ENCODE results near the gene KLHL29. TPM values are rescaled to one million over a fixed set of nuclear protein-coding genes. Genes with fewer than 3 reads are reported as not detected.

Gene KLHL29
- total RNA-seq, 1 experiment from 2014 or later = 12.2 TPM

DNA sequence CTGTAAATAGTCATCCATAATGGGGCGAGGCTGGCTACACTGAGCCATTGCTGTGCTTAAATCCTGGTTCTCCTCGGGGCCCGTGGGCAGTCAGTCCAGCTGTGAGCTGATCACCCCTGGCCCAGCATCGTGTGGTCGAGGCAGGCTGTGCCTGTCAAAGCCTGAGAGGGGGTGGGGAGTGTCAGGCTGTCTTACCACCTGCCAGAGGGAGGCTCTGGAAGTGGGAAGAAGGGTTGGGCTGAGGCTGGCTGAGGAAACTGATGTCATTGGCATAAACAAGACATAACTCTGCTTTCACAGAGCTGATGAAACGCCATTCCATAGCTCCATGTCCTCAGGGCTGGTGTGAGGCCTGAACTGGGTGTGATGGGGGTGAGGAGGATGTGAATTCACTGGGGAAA is 49.7 kb downstream of the KLHL29 start:
- no peak for TF ChIP-seq EZH2 (IDR thresholded peaks at IDR 0.05; ENCODE audit: borderline replicate concordance, low read depth, low read length, poor library complexity, severe bottlenecking)
- TF ChIP-seq, protein P1, sequence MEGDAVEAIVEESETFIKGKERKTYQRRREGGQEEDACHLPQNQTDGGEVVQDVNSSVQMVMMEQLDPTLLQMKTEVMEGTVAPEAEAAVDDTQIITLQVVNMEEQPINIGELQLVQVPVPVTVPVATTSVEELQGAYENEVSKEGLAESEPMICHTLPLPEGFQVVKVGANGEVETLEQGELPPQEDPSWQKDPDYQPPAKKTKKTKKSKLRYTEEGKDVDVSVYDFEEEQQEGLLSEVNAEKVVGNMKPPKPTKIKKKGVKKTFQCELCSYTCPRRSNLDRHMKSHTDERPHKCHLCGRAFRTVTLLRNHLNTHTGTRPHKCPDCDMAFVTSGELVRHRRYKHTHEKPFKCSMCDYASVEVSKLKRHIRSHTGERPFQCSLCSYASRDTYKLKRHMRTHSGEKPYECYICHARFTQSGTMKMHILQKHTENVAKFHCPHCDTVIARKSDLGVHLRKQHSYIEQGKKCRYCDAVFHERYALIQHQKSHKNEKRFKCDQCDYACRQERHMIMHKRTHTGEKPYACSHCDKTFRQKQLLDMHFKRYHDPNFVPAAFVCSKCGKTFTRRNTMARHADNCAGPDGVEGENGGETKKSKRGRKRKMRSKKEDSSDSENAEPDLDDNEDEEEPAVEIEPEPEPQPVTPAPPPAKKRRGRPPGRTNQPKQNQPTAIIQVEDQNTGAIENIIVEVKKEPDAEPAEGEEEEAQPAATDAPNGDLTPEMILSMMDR (conservative IDR thresholded peaks at IDR 0.05; ENCODE audit: low read depth, low read length) = no peak
- Histone ChIP-seq H3K36me3 (ENCODE audit: insufficient read depth, low read length, poor library complexity, severe bottlenecking) (no peaks in the 10 kb centered on the region), H3K4me1 (ENCODE audit: insufficient read depth, low read length, poor library complexity, severe bottlenecking) (no peaks in the 10 kb centered on the region), H3K4me3 (ENCODE audit: low read depth, low read length, poor library complexity, severe bottlenecking) (no peak overlapping the region), H3K27ac (ENCODE audit: low read depth, low read length, poor library complexity, severe bottlenecking) (no peak overlapping the region), H3K9me3 (ENCODE audit: low read depth, low read length, poor library complexity, severe bottlenecking) (peaks cover 5% of the 10 kb centered on the region), H3K27me3 (replicated peaks; ENCODE audit: insufficient read depth, low read depth, low read length, poor library complexity) (no peaks in the 10 kb centered on the region)
- BruUV-seq (replicated peaks) = no TSS peak
- POLR2A ChIA-PET (ENCODE audit: low non-redundant PET) = no interaction called here
- CTCF ChIA-PET = no interaction called here
- DNase-seq (ENCODE audit: low spot score) = no peak
- intact Hi-C loops (cut with micrococcal nuclease; ENCODE audit: unreplicated experiment) = no loop called here

DNA sequence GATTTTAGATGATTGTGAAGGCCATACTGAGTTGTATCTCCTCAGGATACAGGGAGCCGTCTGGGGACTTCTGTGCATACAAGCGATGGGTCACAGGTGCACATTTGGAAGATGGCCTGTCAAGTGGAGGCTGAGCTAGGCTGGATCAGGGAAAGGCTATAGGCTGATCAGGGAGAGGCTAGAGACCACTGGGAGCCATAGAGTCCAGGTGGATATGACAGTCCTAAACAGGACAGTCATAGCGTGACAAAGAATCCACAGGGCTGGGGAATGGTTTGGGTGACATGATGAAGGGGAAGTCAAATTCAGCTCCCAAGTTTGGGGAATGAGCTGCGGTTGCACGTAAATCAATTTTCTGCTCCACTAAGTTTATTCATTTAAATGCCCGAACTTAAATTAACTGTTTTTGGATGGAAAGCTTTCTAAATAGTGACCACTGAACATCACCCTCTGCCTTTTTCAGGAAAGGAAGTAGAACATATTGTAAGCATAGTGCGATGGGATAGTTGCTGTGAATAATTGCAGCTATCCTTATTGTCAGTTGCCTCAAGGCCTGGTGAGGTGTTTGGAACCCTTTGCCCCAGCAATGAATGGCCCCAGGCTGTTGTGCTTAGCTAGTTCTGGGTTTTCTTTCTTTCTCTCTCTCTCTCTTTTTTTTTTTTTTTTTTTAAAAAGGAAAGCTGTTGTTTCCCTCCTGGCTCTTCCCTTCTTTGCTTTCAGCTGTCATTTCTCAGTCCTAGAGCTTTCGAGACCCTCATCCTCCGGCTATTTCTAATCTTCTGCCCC is 50.5 kb downstream of the KLHL29 start:
- no peaks in the 10 kb centered on the region for H3K4me1 ChIP-seq (ENCODE audit: insufficient read depth, low read length, poor library complexity, severe bottlenecking)
- DNase-seq (ENCODE audit: low spot score) = no peak
- H3K27me3 ChIP-seq (replicated peaks; ENCODE audit: insufficient read depth, low read depth, low read length, poor library complexity) = no peaks in the 10 kb centered on the region
- ChIA-PET CTCF (no interaction called here), POLR2A (ENCODE audit: low non-redundant PET) (interaction anchor here (0.6 kb wide), 1 partner anchor 60 kb away, joined by 8 read pairs; no protein-coding TSS in a partner anchor)
- intact Hi-C loops (cut with micrococcal nuclease; ENCODE audit: unreplicated experiment) = no loop called here
- H3K4me3 ChIP-seq (ENCODE audit: low read depth, low read length, poor library complexity, severe bottlenecking) = no peak overlapping the region
- no peak overlapping the region for H3K27ac ChIP-seq (ENCODE audit: low read depth, low read length, poor library complexity, severe bottlenecking)
- BruUV-seq (replicated peaks) = no TSS peak
- no peaks in the 10 kb centered on the region for H3K36me3 ChIP-seq (ENCODE audit: insufficient read depth, low read length, poor library complexity, severe bottlenecking)
- peaks cover 5% of the 10 kb centered on the region for H3K9me3 ChIP-seq (ENCODE audit: low read depth, low read length, poor library complexity, severe bottlenecking)
- no peak for TF ChIP-seq EZH2 (IDR thresholded peaks at IDR 0.05; ENCODE audit: borderline replicate concordance, low read depth, low read length, poor library complexity, severe bottlenecking)
- TF ChIP-seq, protein P1 (conservative IDR thresholded peaks at IDR 0.05; ENCODE audit: low read depth, low read length) = no peak

DNA sequence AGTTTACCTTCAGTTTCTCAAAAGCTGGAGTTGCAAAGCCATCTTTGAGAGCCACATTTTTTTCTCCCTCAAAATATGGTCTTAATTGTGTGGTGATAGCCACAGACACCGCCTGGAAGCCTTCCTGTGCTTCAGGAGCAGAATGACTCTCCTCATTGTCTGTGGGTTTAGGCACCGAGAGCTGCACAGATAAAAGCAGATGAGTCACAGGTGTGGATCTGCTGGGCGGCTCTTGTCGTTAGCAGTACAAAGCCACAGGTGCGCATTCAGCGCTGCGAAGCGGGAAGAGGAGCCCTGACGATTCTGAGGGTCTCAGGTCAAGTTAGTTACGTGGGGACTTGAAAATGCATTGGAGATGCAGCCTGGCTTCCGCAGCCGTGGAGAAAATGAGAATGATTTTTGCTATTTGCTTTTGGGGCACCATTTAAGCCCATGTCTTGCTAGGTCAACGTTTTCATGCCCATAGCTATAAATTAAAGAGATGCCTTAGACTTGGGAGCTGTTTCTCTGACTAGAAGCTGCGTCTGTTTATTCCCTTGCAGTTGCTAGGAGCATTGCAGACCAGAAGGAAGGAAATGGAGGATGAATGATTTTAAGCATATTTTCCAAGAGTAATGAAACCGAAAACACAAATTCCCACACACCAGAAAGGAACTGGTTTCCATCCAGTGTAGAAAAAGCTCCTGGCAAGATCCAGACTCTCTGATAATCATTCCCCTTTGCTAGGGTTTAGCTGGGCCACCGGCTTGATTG is 51.5 kb downstream of the KLHL29 start:
- H3K4me1 ChIP-seq (ENCODE audit: insufficient read depth, low read length, poor library complexity, severe bottlenecking) = no peaks in the 10 kb centered on the region
- DNase-seq (ENCODE audit: low spot score) = no peak
- no TSS peak for BruUV-seq (replicated peaks)
- H3K36me3 ChIP-seq (ENCODE audit: insufficient read depth, low read length, poor library complexity, severe bottlenecking) = no peaks in the 10 kb centered on the region
- no peak overlapping the region for H3K4me3 ChIP-seq (ENCODE audit: low read depth, low read length, poor library complexity, severe bottlenecking)
- intact Hi-C loops (cut with micrococcal nuclease; ENCODE audit: unreplicated experiment) = no loop called here
- H3K27me3 ChIP-seq (replicated peaks; ENCODE audit: insufficient read depth, low read depth, low read length, poor library complexity) = no peaks in the 10 kb centered on the region
- H3K9me3 ChIP-seq (ENCODE audit: low read depth, low read length, poor library complexity, severe bottlenecking) = peaks cover 6% of the 10 kb centered on the region
- TF ChIP-seq EZH2 (IDR thresholded peaks at IDR 0.05; ENCODE audit: borderline replicate concordance, low read depth, low read length, poor library complexity, severe bottlenecking) = no peak
- TF ChIP-seq, protein P1 (conservative IDR thresholded peaks at IDR 0.05; ENCODE audit: low read depth, low read length) = no peak
- H3K27ac ChIP-seq (ENCODE audit: low read depth, low read length, poor library complexity, severe bottlenecking) = no peak overlapping the region
- ChIA-PET POLR2A (ENCODE audit: low non-redundant PET) (interaction anchor here (0.6 kb wide), 1 partner anchor 59 kb away, joined by 8 read pairs; no protein-coding TSS in a partner anchor), CTCF (no interaction called here)
